ENCODE results near the gene HNRNPM.
A peak's percentile ranks its signal among the peaks of the same experiment; 100 is the strongest.

Gene HNRNPM

DNA sequence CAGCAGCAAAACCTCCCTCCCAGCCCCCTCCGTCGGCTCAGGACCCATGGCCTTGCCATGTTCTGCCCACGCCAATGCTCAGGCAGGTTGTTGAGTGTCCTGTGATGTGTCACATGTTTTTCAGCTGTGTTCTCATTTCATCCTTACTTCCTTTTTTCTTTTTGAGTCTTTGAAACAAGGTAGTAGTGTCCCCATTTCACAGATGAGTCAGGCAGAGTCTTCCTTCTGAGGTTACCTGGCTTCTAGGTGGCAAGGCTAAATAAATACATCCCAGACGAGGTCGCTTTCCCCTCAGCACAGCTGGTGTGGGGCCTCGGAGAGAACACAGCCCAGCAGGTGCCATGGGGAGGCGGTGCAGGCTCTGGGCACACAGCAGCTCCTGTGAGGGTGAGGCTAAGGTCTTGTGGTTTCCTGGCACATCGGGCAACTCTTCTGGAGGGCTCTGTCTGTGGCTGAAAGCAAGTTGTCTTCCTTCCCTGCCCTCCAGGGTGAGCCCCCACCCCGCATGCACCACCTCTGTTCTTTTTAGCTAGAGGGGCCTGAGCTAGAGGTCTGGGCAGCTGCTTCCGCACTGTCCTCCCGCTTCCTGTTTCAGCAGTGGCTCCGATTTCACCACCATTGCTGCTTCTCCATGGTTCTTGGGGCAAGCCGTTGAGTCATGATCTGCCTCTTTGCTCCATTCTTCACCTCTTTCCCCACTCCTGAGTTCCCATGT is 42.5 kb downstream of the HNRNPM start:
- DNase-seq = peak; percentile 78 to 85

DNA sequence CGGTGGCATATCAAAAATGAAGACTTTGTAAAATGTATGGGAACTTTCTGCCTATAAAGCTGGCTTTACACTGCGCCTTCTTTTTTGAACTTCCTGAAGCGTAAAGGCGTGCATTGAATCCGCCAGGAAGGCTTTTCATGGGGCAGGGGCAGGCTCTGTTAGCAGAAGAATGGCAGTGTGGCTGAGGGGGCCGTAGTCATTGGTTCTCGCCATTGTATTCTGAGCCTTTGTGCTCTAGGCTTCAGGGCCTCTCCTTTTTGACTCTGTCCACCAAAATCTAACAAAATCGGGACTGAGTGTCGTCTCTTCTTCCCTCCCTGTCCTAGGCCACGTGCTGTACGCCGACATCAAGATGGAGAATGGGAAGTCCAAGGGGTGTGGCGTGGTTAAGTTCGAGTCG is 43.6 kb downstream of the HNRNPM start:
- DNase-seq = no peak

DNA sequence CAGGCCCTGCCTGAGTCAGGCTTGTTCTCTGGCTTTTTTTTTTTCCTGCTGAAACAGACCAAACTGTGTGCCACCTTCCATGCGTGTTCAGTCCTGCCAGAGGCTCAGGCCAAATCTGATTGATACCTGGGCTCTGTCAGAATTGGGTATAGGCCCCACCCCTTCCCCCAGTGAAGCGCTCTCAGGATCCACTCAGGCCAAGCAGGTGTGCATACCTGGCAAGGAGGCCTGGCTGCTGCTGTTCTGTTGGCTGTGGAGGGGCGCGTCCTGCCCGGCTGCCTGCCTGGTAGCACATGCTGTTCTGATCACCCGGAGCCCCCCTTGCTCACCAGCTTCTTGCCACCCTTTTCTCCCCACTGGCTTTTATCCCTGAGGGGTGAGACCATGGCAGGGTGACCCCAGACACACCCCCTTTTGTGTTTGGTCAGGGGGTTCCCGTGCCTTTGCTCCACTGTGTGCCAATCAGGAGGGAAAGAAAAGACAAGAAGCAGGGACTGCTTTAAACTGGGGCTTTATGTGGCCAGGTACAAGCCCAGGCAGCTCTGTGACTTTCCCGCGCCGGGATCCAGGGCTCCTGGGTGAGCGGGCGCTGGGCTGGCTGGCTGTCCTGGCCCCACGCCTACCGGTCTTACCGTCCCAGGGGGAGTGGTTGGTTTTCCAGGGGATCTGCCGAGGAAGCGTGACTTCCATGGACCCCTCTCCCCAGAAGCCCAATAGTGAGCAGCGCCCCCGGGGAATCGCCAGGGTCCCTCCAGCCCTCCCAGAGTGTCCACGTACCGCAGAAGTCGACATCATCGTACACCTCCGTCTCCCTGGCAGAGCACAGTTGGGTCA is 45.0 kb downstream of the HNRNPM start:
- DNase-seq = no peak

GRCh38 chr19:8490395-8490760 is 45.6 kb downstream of the HNRNPM start:
- no peak for DNase-seq

- no peak for DNase-seq
Observed at GRCh38 chr19:8490873-8491272, 46.1 kb downstream of the HNRNPM start.

DNA sequence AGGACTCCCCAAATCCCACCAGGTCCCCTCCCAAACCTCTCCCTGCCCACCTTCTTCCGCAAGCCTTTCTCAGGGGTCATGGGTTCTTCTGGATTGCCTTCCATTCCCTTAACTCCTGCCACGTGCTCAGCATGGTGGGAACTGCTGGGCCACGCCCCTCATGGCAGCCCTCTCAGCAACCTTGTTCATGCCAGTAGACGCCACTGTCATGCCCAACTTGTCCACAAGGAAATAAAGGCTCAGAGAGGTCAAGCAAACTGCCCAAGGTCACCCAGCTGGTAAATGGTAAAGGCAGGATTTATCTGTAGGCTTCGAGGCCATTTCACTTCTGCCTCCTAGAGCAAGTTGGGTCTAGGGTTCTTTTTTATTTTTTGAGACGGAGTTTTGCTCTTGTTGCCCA is 46.8 kb downstream of the HNRNPM start:
- no peak for DNase-seq

DNA sequence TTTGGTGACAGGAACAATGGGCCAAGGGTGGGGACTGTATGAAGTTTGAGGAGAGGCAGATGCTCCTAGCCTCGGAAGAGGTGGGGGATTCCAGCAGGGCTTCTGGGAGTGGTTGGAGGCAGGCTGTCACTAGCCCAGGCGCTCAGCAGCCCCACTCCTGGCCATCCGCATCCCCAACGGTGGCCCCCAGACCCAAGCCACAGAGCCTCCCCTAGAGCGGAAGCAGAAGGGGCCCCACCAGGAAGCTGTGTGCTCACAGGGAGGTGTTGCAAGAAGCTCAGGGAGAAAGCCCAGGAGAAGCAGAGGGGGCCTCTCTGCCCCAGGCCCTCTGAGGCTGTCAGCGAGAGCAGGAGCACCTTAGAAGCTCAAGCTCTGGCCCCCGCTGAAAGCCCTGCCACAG is 49.4 kb downstream of the HNRNPM start:
- no peak for DNase-seq

DNA sequence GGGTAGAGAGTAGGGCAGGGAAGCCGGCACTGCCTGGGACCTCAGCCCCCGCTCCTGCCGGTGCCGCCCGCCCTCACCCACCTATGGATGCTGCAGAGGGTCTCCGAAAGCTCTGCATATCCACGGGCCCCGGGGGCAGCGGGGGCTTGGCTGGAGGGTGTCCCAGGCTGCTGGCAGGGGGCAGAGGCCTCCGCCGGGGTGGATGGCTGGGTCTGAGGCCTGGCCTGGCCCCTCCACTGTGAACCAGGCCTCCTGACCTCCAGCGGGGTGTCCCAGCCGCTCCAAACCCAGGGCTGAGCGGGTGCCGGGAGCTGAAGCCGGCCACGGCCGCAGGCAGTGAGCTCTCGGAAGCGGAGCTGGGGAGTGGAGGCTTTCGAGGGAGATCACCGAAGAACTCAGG is 53.5 kb downstream of the HNRNPM start:
- no peak for DNase-seq

DNA sequence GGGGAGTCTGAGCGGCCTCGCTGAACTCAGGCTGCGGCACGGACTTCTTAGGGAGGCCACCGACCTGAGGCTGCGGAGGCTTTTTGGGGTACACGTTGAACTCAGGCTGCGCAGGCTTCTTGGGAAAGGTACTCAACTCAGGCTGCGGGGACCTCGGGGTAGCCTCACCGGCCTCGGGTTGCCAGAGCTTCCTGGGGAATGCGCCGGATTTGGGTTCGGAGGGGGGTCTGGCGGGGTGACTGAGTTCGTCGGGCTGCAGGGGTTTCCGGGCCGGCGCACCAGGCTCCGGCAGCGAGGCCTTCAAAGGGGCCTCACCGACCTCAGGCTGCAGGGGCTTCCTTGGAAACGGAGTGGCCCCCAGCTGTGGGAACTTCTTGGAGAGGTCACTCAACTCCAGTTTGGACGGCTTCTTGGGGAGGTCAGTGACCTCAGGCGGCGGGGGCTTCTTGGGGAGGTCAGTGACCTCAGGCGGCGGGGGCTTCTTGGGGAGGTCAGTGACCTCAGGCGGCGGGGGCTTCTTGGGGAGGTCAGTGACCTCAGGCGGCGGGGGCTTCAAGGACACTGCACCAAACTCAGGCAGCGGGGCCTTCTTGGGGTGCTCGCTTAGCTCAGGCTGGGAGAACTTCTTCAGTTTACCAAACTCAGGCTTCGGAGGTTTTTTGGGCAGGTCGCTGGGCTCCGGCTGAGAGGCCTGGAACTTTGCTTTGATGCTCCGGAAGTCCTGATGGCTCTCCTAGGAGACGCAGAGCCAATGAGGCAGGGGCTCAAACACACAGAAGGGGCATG is 54.5 kb downstream of the HNRNPM start:
- no peak for DNase-seq

GRCh38 chr19:8500158-8500557 is 55.4 kb downstream of the HNRNPM start:
- no peak for DNase-seq

GRCh38 chr19:8501516-8501915 is 56.7 kb downstream of the HNRNPM start:
- no peak for DNase-seq

GRCh38 chr19:8501981-8502380 is 57.2 kb downstream of the HNRNPM start:
- DNase-seq = no peak

DNA sequence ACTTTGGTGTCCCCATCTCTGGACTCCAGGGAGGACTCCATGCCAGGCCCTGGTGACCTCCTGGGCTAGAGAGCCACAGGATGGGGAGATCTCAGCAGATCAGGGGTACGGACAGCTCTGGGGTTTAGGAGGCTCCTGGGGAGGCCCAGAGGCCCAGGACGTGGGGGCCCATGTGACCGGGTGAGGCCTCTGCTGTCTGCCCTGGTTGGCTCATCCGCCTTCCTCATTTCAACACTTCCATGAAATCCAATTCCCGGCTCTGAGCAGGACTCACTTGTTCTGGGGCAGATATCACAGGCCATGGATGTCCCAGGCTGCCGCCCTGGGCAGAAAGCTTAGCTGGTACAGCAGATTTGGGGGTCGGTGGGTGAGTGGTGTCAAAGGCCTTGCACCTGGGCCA is 58.7 kb downstream of the HNRNPM start:
- DNase-seq = no peak

GRCh38 chr19:8504171-8504570 is 59.4 kb downstream of the HNRNPM start:
- no peak for DNase-seq

GRCh38 chr19:8504919-8505318 is 60.1 kb downstream of the HNRNPM start:
- no peak for DNase-seq

- peak; percentile 89 to 90 for DNase-seq
Observed at GRCh38 chr19:8505680-8506401, 61.1 kb downstream of the HNRNPM start.

GRCh38 chr19:8506402-8506957 is 61.7 kb downstream of the HNRNPM start:
- DNase-seq = no peak

DNA sequence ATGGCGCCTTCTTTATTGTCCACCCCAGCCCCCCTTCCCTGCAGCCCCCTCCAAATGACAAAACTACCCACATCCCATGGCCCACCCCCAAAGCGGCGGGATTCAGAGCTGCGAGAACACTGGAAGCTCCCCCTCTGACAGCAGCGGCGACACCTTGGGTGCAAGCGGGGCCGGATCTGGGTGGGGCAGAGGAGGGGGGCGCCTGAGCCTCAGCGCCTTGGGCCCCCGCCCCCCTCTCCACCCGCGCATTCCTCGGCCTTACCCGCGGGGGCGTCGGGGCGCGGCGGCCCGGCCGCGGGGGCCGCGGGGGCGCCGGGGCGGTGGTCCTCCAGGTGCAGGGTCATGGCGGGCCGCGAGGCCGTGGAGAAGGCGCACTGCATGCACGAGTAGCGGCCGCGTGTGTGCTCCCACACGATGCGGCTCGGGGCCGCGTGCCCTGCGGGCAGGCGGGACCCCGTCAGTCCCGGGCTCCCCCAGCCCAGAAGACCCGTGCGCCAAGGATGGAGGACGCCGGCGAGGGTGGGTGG is 65.9 kb downstream of the HNRNPM start:
- DNase-seq = no peak

DNA sequence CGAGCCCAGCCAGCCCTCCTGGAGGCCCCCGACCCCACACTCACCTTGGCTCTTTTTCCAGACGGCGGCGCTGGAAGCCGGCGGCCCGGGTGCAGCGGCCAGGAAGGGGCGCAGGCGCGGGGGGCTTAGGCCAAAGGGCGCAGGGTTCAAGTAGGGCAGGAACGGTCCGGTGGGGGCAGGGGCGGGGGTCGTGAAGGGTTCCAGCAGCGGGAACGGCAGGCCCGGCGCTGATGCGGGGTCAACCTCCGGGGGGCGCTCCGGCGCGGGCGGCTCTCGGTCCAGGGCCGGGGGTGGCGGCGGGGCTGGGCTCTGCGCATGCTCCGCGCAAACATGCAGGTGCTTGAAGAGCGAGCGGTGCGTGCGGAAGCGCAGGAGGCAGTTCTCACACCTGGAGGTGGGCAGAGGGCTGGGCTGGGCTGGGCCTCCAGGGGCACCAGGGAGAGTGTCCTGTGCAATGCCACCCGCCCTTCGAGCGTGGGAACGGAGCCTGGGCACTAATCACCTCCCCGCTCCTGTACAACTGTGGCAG is 66.9 kb downstream of the HNRNPM start:
- DNase-seq = no peak

- DNase-seq = peak; percentile 63 to 67
Observed at GRCh38 chr19:8512115-8512967, 67.6 kb downstream of the HNRNPM start.

DNA sequence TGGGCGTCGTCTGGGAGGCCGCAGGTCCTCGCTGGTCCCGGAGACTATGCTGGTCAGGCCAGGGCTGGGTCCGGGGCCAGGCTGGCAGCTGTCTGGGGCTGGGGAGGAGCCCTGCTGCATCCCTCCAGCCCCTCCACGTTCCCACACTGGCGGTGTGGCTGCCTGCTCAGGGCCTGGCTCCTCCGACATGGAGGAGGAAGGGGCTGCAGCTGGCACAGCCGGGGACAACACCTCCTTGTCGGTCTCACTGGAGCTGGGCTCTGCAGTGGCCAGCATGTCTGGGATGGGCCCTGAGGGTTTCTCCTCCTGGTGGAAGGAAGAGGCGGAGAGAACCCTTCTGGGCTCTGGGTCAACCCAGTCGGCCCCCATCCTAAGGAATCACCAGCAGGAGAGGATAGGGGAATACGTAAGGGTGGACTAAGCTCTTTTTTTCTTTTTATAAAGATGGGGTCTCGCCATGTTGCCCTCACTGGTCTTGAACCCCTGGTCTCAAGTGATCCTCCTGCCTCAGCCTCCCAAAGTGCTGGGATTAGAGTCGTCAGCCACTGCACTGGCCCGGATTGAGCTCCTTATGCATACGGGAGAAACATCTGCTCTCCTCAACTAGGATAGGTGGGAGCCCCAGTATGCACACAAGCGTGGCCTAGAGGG is 68.4 kb downstream of the HNRNPM start:
- DNase-seq = no peak
